22Rv1 (cell line): ENCODE results near the gene ANK3.

Source experiments
- H3K27ac ChIP-seq: fragments of 450-650 bp; 2 replicates; pipeline ENCODE4 v1.5.1; 2017
- ZFX ChIP-seq: fragments of 450-650 bp; IDR thresholded peaks from 2 replicates; pipeline ENCODE4 v1.6.1; 2017; ENCODE audit warnings: antibody characterized with exemption, borderline replicate concordance
- TF ChIP-seq, protein P1 (sequence below): fragments of 450-650 bp; IDR thresholded peaks from 2 replicates; pipeline ENCODE4 v1.5.1; 2017; ENCODE audit warnings: mild to moderate bottlenecking

ANK3 gene

DNA sequence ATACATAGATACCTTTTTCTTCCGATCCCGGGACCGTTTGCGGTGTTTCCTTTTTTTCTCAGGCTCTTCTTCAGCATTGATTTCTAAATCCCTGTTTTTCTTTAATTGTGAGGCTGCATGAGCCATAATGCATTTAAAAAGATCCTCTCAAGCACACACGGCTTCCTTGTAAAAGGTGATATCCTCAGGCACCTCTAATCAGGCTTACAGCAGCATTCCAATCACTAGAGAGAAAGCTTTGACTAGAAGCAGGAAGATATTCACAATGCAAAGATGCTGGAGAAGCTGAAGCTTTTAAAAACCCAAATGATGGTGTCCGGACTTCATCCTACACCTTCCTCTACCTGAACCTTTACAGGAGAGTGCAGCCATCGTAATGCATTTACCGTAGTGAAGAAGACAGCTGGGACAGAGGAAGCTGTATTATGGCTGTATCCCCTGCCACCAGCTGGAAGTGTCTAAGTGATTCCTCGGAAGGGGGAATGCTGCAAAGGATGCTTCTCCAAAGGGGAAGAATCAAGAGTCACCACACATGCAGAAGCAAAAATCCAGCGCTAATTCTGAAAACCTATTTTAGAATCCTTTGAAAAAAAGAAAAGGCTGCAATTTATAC is at the start of gene ANK3:
TSS of gene ANK3 (minus strand) at position 463 of the 613 bp plus-strand sequence. CDS start at position 126, 337 bp downstream.
- TF ChIP-seq, protein P1, sequence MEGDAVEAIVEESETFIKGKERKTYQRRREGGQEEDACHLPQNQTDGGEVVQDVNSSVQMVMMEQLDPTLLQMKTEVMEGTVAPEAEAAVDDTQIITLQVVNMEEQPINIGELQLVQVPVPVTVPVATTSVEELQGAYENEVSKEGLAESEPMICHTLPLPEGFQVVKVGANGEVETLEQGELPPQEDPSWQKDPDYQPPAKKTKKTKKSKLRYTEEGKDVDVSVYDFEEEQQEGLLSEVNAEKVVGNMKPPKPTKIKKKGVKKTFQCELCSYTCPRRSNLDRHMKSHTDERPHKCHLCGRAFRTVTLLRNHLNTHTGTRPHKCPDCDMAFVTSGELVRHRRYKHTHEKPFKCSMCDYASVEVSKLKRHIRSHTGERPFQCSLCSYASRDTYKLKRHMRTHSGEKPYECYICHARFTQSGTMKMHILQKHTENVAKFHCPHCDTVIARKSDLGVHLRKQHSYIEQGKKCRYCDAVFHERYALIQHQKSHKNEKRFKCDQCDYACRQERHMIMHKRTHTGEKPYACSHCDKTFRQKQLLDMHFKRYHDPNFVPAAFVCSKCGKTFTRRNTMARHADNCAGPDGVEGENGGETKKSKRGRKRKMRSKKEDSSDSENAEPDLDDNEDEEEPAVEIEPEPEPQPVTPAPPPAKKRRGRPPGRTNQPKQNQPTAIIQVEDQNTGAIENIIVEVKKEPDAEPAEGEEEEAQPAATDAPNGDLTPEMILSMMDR = no peak
- no peak for TF ChIP-seq ZFX
- H3K27ac ChIP-seq = no peak within 1 kb of the TSS

DNA sequence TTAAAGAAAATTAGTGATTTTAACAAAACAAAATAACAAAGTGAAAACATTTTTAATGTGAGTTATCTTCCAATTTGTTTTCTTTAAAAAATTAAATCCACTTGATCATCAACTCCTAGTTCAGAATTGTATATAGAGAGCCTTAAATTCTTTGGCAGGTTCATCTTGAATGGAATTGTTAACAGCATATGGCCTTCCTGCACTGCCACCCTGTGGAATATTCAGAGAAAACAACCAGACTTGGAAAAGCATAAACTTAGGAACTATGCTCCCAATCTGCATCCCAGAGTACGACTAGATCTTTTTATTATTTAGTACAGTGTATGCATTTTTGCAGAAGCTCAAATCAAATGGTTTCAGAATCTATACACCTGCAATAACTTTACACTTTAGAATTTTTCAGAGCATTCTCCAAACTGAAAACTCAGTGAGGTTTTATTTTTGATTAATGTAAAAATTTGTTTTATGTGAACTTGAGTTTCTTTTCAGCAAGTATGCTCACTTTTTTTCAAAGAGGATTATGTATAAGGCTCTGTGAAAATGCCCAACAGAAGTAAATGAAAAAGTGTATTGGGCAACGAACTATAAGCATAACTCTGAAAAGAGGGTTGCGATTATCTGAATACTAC is 44.9 kb upstream of the ANK3 start:
- TF ChIP-seq, protein P1 = peak; percentile 87
- TF ChIP-seq ZFX = no peak
- no peak overlapping the region for H3K27ac ChIP-seq

DNA sequence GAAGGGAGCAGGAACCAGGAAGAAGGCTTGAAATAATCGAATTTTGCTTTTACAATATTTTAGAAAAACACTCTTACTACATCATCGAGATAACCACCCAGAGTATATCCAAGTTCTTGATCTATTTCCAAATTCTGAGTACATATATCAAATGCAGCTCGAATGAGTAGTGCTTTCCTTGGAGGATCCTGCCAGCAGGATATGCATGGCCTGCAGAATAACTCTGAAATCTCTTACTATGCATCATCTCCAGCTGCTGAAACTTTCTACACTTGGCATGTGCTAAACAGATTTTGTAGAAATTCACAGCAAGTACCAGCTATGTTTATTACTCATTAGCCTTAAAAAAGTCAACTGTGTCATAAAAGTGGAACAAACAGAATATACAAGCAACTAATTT is 44.0 kb upstream of the ANK3 start:
- no peak overlapping the region for H3K27ac ChIP-seq
- TF ChIP-seq ZFX = no peak
- TF ChIP-seq, protein P1 = no peak

DNA sequence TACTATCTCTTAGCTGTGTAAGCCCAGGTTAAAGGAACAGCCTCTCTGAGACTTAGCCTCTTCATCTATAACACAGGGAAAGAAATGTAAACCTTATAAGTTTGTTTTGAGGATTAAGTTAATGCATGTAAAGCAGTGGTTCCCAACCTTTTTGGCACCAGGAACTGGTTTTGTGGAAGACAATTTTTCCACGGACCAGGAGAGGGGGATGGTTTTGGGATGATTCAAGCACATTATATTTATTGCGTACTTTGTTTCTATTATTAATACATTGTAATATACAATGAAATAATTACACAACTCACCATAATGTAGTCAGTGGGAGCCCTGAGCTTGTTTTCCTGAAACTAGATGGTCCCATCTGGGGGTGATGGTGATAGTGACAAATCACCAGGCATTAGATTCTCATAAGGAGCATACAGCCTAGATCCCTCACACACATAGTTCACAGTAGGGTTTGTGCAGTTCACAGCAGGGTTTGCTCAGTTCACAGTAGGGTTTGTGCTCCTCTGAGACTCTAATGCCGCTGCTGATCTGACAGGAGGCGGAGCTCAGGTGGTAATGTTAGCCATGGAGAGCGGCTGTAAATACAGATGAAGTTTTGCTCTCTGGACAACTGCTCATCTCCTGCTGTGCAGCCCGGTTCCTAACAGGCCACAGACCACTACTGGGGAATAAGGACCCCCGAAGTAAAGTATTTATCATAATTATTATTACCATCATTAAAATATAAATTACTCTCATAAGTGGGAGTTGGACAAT is 41.3 kb upstream of the ANK3 start:
- no peak for TF ChIP-seq ZFX
- no peak overlapping the region for H3K27ac ChIP-seq

DNA sequence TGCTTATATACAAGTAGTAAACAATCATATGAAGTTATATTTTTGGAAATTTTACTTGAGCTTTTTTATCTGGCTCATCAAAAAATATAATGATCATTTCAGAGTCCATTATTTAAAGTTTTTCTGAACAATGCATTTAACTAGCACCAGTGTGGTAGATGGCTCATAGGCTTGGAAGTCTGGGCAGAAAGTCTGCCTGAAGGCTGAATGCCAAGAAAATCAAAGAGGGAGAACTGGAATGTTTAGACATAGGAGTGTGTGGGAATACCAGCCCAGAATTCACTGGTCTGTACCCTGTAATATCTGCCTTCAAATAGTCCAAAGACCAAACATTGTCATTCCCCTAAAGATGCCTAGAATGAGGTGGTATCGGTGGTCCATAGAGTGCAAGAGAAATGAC is 40.3 kb upstream of the ANK3 start:
- no peak overlapping the region for H3K27ac ChIP-seq
- TF ChIP-seq, protein P1 = no peak
- TF ChIP-seq ZFX = no peak

DNA sequence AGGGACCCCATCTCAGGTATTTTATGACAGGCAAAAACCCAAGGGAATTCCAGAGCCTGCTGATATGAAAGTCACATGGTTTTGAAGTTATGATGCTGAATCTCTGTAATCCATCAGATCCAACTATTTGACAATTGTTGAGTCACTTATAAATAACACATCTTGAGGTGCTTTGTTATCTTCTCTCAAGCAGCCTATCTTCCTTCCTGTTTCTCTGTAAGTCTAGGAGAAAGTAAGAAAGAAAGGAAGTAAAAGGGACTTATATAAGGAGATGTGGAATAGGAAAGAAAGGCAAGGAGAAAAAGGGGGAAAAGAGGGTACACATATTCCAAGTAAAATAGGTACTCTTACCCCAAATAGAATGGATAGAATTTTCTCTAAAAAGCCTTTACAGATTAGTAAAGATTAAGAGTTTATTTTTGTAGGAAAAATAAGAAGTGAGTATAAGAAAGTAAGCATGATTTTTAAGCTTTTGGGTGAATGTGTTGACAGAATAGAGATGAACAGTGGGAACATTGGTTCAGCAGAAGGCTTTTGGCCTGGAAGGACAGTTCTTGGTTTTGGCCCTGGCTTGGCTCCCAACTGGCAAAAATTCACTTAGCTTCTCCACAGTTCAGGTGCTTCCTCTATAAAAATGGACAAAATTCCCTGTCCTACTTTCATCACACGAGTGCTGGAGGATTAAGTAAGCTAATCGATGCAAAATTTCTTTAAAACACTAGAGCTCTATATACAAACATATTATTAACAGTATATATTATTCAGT is 39.6 kb upstream of the ANK3 start:
- TF ChIP-seq ZFX = no peak
- TF ChIP-seq, protein P1 = no peak
- H3K27ac ChIP-seq = no peak overlapping the region

DNA sequence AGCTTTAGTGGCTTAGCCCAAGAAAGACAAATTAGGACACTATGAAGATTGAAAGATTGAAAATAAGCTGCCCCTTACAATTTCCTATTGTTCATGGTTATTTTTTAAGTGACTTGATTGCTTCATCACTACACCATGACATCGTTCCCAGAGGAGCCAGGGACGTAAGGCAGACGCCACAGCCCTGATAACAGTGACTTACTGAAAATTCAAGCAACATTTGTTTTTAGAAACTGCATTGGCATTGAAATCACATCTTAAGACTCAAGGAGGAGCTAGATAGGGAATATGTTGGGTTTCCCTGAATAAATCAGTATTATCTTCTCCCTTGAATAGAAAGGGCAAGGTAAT is 38.7 kb upstream of the ANK3 start:
- H3K27ac ChIP-seq = no peak overlapping the region
- TF ChIP-seq ZFX = no peak
- TF ChIP-seq, protein P1 = no peak
